Effector CD4-positive, alpha-beta T cell (primary cell): Measurements from ENCODE around the gene TMED8.

Experiments used
- DNase-seq: peaks from one replicate; pipeline ENCODE4 v3.0.0-alpha.2; 2020

Gene TMED8

GRCh38 chr14:77286576-77286975, 90.3 kb downstream of the TMED8 start:
- DNase-seq: no peak
